GM18520 (cell line): ENCODE data around the gene BRCA1.
"Not testable (repeated sequence)": the region's sequence is repeated elsewhere in the genome, so short reads cannot be mapped to it uniquely, and the experiment has no call there.

Source experiments
- ATAC-seq: cut with Tn5 transposase; IDR thresholded peaks from one replicate; pipeline ENCODE4 v1.9.1; 2021; ENCODE audit not compliant: unreplicated experiment

The BRCA1 gene

DNA sequence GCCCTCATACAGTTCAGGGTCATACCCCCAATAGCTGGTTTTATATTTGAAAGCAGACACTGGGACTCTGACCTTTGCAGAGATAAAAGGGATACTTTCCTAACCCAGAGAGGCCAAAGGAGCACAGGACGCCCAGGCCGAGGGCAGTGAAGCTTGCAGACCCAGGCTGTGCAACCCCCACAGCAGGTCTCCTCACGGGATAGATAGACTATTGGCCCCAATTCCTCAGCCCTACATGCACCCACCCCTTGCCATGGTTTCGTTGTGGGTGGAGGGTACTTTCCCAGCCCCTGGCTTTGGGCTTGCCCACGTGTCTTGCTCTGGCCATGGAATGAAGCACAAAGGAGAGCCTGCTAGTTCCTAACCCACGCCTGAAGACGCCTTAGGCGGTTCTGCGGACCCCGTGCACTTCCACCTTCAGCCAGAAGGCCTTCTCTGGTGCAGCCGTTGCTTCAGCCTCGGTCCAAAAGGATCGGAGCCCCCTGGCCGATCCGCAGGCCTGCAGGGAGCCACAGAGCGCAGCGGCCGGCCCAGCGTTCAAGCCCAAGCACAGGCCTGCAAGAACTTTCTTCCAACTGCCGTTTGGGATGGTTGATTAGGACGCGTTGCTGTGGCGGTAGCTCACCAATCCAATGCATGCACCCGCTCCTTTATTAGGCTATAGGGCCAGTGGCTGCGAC, 9.8 kb upstream of the BRCA1 start:
- ATAC-seq = no peak

DNA sequence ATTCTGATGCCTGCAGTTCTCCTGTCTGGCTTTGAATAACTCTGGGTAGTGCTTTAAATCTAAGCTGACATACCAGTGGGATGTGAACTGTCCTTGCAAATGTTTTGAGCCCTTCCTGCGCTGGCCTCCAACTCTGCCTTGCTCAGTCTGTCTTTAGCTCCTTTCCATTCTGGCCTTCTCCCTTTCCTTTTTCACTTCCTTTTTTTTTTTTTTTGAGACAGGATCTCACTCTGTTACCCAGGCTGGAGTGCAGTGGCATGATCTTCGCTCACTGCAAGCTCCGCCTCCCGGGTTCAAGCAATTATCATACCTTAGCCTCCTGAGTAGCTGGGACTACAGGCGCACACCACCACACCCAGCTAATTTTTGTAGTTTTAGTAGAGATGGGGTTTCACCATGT, 8.3 kb upstream of the BRCA1 start:
- not testable (repeated sequence) for ATAC-seq

GRCh38 chr17:43132117-43132516, 7.0 kb upstream of the BRCA1 start:
- ATAC-seq = no peak

DNA sequence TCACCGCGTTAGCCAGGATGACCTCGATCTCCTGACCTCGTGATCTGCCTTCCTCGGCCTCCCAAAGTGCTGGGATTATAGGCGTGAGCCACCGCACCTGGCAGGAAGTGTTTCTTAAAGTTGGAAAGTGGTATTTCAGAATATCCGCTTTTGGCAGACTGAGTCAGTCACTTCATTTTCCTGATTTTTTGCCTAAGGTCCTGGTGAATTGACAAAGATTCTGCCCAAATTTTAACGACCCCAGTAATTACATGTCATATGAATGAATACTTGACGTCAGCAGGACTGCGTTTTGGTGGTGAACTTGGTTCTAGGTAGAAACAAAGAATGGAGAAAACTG, 4.5 kb upstream of the BRCA1 start:
- ATAC-seq = no peak

DNA sequence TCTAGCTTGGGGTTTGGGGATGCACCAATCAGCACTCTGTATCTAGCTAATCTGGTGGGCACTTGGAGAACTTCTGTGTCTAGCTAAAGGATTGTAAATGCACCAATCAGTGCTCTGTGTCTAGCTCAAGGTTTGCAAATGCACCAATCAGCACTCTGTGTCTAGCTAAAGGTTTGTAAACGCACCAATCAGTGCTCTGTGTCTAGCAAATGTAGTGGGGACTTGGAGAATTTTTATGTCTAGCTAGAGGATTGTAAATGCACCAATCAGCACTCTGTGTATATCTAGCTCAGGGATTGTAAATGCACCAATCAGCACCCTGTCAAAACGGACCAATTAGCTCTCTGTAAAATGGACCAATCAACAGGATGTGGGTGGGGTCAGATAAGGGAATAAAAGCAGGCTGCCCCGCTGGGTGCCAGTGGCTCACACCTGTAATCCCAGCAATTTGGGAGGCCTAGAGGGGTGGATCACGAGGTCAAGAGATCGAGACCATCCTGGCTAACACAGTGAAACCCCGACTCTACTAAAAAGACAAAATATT, 2.2 kb upstream of the BRCA1 start:
- not testable (repeated sequence) for ATAC-seq

DNA sequence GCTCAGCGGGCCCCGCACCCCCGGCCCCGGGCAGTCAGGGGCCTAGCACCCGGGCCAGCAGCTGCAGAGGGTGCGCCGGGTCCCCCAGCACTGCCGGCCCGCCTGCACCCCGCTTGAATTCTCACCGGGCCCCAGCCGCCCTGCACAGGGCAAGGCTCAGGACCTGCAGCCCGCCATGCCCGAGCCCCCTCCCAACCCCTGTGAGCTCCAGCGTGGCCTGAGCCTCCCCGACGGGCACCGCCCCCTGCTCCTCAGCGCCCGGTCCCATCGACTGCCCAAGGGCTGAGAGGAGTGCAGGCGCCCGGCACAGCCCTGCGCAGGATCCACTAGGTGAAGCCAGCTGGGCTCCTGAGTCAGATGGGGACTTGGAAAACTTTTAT, 1.7 kb upstream of the BRCA1 start:
- ATAC-seq = no peak

- ATAC-seq = no peak
Measured at GRCh38 chr17:43125967-43126910, 1.1 kb upstream of the BRCA1 start.

GRCh38 chr17:43118679-43119615, 6.2 kb downstream of the BRCA1 start:
- no peak for ATAC-seq

DNA sequence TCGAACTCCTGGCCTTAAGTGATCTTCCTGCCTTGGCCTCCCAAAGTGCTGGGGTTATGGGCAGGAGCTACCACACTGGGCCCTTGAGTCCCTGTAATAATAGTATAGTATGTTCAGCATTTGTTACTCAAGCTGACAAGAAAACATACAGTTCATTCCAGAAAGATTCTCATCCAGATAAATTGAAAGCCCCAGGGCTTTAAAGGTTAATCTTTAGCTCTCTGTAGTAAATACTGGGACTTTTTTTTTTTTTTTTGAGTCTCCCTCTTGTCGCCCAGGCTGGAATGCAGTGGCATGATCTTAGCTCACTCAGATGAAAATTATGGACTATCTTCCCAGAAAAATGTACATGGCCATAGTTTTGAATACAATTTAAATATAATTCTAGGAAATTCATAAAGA, 11.0 kb downstream of the BRCA1 start:
- no peak for ATAC-seq

DNA sequence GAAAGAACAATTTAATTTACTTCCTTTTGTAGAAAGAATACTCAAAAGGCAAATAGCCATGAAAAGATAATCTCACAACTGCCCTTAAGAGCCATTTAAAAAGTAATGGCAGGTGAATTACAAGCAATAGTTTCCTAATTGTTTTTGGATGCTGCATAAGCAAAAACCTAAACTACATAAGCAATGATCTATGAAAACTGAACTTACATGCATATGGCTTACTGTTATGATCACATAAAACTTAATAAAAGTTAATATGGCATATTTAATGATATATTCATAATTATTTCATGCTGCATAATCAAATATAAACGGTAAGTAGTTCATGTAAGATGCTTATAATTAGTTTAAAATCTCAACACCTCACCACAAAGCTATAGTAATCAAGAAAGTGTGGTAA, 18.6 kb downstream of the BRCA1 start:
- ATAC-seq = no peak

- no peak for ATAC-seq
Measured at GRCh38 chr17:43105146-43105545, 20.0 kb downstream of the BRCA1 start.

DNA sequence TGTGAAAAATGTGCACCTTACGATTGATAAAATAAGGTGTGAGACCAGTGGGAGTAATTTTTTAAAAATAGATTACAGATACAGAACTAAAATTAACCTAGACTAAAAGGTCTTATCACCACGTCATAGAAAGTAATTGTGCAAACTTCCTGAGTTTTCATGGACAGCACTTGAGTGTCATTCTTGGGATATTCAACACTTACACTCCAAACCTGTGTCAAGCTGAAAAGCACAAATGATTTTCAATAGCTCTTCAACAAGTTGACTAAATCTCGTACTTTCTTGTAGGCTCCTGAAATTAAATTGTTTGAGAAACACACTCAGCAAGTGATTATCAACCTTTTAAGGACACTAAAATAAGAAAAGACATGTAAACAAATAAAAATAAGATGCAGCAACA, 20.5 kb downstream of the BRCA1 start:
- no peak for ATAC-seq

DNA sequence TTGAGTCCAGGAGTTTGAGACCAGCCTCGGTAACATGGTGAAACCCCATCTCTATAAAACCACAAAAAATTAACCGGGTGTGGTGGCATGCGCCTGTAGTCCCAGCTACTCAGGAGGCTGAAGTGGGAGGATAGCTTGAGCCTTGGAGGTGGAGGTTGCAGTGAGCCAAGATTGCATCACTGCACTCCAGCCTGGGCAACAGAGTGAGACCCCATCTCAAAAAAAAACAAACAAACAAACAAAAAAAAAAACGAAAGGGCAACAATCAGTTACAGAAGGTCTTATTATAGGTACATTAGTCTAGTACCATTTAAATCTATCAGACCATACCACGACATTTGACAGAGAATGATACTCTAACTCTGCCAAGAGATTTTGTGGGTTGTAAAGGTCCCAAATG, 29.8 kb downstream of the BRCA1 start:
- not testable (repeated sequence) for ATAC-seq

- ATAC-seq = no peak
Measured at GRCh38 chr17:43094129-43094835, 30.9 kb downstream of the BRCA1 start.

DNA sequence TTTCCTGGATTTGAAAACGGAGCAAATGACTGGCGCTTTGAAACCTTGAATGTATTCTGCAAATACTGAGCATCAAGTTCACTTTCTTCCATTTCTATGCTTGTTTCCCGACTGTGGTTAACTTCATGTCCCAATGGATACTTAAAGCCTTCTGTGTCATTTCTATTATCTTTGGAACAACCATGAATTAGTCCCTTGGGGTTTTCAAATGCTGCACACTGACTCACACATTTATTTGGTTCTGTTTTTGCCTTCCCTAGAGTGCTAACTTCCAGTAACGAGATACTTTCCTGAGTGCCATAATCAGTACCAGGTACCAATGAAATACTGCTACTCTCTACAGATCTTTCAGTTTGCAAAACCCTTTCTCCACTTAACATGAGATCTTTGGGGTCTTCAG, 32.3 kb downstream of the BRCA1 start:
- no peak for ATAC-seq

GRCh38 chr17:43090022-43090421, 35.1 kb downstream of the BRCA1 start:
- ATAC-seq = no peak

- ATAC-seq = no peak
Measured at GRCh38 chr17:43085474-43085873, 39.7 kb downstream of the BRCA1 start.

DNA sequence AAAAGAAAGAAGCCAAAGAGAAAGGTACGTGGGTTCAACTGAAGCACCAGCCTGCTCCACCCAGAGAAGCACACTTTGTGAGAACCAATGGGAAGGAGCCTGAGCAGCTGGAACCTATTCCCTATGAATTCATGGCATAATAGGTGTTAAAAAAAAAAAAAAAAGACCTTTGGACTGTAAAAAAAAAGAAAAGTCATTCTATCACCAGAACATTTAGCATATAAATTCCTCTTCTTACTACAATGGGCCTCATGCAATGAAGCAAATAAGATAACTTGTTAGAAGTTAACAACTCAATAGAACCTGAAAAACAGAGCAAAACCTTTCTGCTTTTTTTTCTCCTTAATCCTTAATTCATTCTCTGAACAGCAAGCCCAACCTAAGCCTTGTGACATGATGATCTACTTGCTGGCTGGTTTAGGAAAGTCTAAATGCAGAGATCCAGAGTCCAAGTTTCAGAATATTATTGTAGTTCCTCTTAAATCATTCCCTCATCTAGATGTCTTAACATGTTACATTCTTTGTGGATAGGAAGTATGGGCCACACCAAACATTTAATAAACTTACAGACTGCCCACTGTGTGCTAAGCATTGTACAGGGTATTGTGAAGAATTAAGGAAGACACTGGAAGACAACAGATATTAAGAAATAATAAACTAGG, 45.4 kb downstream of the BRCA1 start:
- ATAC-seq = no peak

- ATAC-seq = no peak
Measured at GRCh38 chr17:43074869-43075268, 50.3 kb downstream of the BRCA1 start.

- no peak for ATAC-seq
Measured at GRCh38 chr17:43070872-43071271, 54.3 kb downstream of the BRCA1 start.
